MM.1S (cell line): Measurements from ENCODE around the gene MAP4.

Source experiments
- CTCF ChIP-seq: fragments of 300-600 bp; sonication (generic); IDR thresholded peaks from 2 replicates; pipeline ENCODE4 v1.5.1; 2016; ENCODE audit warnings: antibody characterized with exemption, low read length, mixed read lengths
- EZH2phosphoT487 ChIP-seq: fragments of 300-600 bp; sonication (generic); IDR thresholded peaks from 2 replicates; pipeline ENCODE4 v1.6.1; 2018; ENCODE audit warnings: antibody characterized with exemption, low read length

GRCh38 chr3:48013288-48013980 is 2.8 kb downstream of the MAP4 start:
- TF ChIP-seq CTCF = no peak
- no peak for TF ChIP-seq EZH2phosphoT487
